SU-DHL-6 (cell line): Measurements from ENCODE around the gene TMEM200B.

Experiments
- EZH2phosphoT487 ChIP-seq: fragments of 200-600 bp; sonication (generic), shearing (Covaris generic); conservative IDR thresholded peaks from 2 replicates; pipeline ENCODE4 v1.6.1; 2018; ENCODE audit warnings: mild to moderate bottlenecking, antibody characterized with exemption, low read length, moderate library complexity, mixed read lengths
- TF ChIP-seq, protein P1 (sequence below): fragments of 200-600 bp; sonication (generic); IDR thresholded peaks from one replicate; pipeline ENCODE4 v1.5.1; 2017; ENCODE audit warnings: antibody characterized with exemption, mild to moderate bottlenecking, low read length, moderate library complexity; ENCODE audit not compliant: insufficient read depth, poor library complexity, severe bottlenecking

GRCh38 chr1:29082519-29082918, 41.2 kb downstream of the TMEM200B start:
- TF ChIP-seq, protein P1, sequence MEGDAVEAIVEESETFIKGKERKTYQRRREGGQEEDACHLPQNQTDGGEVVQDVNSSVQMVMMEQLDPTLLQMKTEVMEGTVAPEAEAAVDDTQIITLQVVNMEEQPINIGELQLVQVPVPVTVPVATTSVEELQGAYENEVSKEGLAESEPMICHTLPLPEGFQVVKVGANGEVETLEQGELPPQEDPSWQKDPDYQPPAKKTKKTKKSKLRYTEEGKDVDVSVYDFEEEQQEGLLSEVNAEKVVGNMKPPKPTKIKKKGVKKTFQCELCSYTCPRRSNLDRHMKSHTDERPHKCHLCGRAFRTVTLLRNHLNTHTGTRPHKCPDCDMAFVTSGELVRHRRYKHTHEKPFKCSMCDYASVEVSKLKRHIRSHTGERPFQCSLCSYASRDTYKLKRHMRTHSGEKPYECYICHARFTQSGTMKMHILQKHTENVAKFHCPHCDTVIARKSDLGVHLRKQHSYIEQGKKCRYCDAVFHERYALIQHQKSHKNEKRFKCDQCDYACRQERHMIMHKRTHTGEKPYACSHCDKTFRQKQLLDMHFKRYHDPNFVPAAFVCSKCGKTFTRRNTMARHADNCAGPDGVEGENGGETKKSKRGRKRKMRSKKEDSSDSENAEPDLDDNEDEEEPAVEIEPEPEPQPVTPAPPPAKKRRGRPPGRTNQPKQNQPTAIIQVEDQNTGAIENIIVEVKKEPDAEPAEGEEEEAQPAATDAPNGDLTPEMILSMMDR, result no peak
- TF ChIP-seq EZH2phosphoT487, result no peak
